Activated CD8-positive, alpha-beta T cell treated with anti-CD3 and anti-CD28 coated beads for 36 hours (primary cell): ENCODE measurements around the gene CPB2. TPM values are rescaled to one million over a fixed set of nuclear protein-coding genes. Genes with fewer than 3 reads are reported as not detected.

ENCODE experiments used
- ATAC-seq: fragments of 200-7000 bp; cut with Tn5 transposase; one replicate; pipeline ENCODE4 v1.10.0; 2021; ENCODE audit warnings: mild to moderate bottlenecking, moderate library complexity
- CTCF ChIA-PET: fragments of 350-600 bp; sonication (Branson Sonifier 250); formaldehyde crosslinking; loops from one replicate; lab custom pipeline; 2021; ENCODE audit warnings: antibody characterized with exemption; lab: Charles Lee
- POLR2A ChIA-PET: fragments of 350-600 bp; sonication (Branson Sonifier 250); formaldehyde crosslinking; loops from one replicate; lab custom pipeline; 2021; ENCODE audit warnings: antibody characterized with exemption; lab: Charles Lee
- DNase-seq: peaks from one replicate; pipeline ENCODE4 v3.0.0-alpha.2; 2020
- H3K27ac Mint-ChIP-seq: one replicate; pipeline ENCODE4 v1.8.0; 2021; ENCODE audit warnings: mild to moderate bottlenecking, mixed read lengths
- H3K27me3 Mint-ChIP-seq: one replicate; pipeline ENCODE4 v1.8.0; 2021; ENCODE audit warnings: mixed read lengths
- H3K36me3 Mint-ChIP-seq: one replicate; pipeline ENCODE4 v1.8.0; 2021; ENCODE audit warnings: low read depth, mixed read lengths
- H3K4me1 Mint-ChIP-seq: one replicate; pipeline ENCODE4 v1.8.0; 2021; ENCODE audit warnings: low read depth, mixed read lengths
- H3K4me3 Mint-ChIP-seq: one replicate; pipeline ENCODE4 v1.8.0; 2021; ENCODE audit warnings: mild to moderate bottlenecking, moderate library complexity, mixed read lengths
- H3K9me3 Mint-ChIP-seq: one replicate; pipeline ENCODE4 v1.8.0; 2021; ENCODE audit warnings: mixed read lengths
- intact Hi-C: fragments of 100-400 bp; cut with micrococcal nuclease; formaldehyde crosslinking; loops from one replicate; pipeline ENCODE4 v1.10.0; 2022
- total RNA-seq, 2 experiments: library from RNA; stranded (reverse); gene quantifications; one replicate each; pipeline ENCODE4 v1.2.3, GENCODE V29; 2021
- TF ChIP-seq, protein P1 (sequence below): fragments of 200-600 bp; IDR thresholded peaks from one replicate; pipeline ENCODE4 v1.8.0; 2022; ENCODE audit warnings: antibody characterized with exemption, mild to moderate bottlenecking

Gene CPB2
- total RNA-seq, 2 experiments from 2014 or later = not detected

DNA sequence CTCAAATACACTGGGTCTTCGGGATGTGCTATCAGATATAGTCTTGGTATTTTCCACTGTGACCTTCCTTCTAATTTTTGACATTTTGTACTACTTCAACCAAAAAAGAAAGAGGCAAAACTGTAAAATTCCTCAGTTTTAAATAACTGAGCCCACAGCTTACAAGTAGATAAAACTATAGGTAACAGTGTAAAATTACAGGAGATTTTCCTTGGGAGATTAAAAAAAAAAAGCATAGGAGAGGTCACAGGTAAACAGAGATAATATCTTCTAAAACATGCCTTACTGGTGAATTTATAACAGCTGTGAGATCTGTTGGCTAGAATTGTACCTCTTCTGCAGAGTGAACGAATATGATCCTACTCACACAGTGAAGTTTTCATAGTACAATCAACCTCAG lies 59.4 kb downstream of the CPB2 start:
- no peaks in the 10 kb centered on the region for H3K27me3 Mint-ChIP-seq
- intact Hi-C loops = no loop called here
- TF ChIP-seq, protein P1, sequence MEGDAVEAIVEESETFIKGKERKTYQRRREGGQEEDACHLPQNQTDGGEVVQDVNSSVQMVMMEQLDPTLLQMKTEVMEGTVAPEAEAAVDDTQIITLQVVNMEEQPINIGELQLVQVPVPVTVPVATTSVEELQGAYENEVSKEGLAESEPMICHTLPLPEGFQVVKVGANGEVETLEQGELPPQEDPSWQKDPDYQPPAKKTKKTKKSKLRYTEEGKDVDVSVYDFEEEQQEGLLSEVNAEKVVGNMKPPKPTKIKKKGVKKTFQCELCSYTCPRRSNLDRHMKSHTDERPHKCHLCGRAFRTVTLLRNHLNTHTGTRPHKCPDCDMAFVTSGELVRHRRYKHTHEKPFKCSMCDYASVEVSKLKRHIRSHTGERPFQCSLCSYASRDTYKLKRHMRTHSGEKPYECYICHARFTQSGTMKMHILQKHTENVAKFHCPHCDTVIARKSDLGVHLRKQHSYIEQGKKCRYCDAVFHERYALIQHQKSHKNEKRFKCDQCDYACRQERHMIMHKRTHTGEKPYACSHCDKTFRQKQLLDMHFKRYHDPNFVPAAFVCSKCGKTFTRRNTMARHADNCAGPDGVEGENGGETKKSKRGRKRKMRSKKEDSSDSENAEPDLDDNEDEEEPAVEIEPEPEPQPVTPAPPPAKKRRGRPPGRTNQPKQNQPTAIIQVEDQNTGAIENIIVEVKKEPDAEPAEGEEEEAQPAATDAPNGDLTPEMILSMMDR = no peak
- ChIA-PET POLR2A (interaction anchor here (0.8 kb wide), 1 partner anchor 56 kb away, joined by 4 read pairs; no protein-coding TSS in a partner anchor), CTCF (no interaction called here)
- H3K4me1 Mint-ChIP-seq = peaks cover 35% of the 10 kb centered on the region
- H3K27ac Mint-ChIP-seq = no peak overlapping the region
- no peaks in the 10 kb centered on the region for H3K9me3 Mint-ChIP-seq
- H3K4me3 Mint-ChIP-seq = no peak overlapping the region
- DNase-seq (no peak), ATAC-seq (no peak)
- H3K36me3 Mint-ChIP-seq = peaks cover 15% of the 10 kb centered on the region

DNA sequence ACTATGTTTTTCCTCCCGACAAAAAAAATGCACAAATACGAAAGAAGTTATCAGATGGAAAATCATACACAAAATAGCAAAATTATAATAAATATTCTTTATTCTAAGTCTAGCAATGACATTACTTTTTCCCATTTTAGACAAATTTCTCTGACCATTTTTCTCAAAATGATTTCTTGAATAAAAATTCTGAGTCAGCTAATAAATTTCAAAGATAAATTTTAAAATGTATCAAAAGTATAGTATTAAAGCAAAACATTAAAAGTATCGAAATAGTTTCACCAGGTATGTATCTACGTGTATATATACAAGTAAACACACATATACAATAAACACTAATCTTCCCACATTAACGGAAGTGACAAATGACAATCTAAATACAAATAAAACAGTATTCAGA lies 61.2 kb downstream of the CPB2 start:
- ChIA-PET POLR2A (no interaction called here), CTCF (no interaction called here)
- intact Hi-C loops = no loop called here

DNA sequence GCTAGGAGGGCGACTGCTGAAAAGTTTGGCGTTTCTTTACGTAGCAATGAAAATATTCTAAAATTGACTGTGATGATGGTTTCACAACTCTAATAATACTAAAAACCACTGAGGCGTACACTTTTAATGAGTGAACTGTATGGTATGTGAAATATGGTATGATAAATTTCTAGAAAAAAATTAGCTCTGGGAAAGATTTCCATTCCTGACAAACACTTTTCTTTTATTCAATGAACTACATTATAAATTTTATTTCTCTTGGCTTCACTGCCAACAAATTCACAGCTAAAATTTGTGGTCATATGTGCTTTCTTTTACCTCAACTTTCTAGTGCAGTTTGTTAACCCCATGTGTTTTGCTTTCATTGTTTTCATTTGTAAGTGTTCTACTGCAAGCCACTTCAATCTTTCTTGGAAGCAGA lies 63.4 kb downstream of the CPB2 start:
- H3K4me1 Mint-ChIP-seq = peaks cover 9% of the 10 kb centered on the region
- H3K27ac Mint-ChIP-seq = no peak overlapping the region
- ATAC-seq (no peak), DNase-seq (no peak)
- intact Hi-C loops = no loop called here
- H3K36me3 Mint-ChIP-seq = peaks cover 19% of the 10 kb centered on the region
- no peaks in the 10 kb centered on the region for H3K9me3 Mint-ChIP-seq
- POLR2A ChIA-PET = interaction anchor here (1.6 kb wide), 1 partner anchor 11 kb away, joined by 6 read pairs; the partner anchor contains the start of gene ZC3H13
- no peak overlapping the region for H3K4me3 Mint-ChIP-seq
- TF ChIP-seq, protein P1 = no peak
- no peaks in the 10 kb centered on the region for H3K27me3 Mint-ChIP-seq
- CTCF ChIA-PET = interaction anchor here (1.2 kb wide), 1 partner anchor 11 kb away, joined by 4 read pairs; the partner anchor contains the start of gene ZC3H13

More for the DNA sequence above, 61.2 kb downstream of the CPB2 start:
- Mint-ChIP-seq H3K36me3 (peaks cover 16% of the 10 kb centered on the region), H3K27me3 (no peaks in the 10 kb centered on the region), H3K4me3 (no peak overlapping the region), H3K9me3 (no peaks in the 10 kb centered on the region), H3K27ac (no peak overlapping the region), H3K4me1 (peaks cover 23% of the 10 kb centered on the region)
- TF ChIP-seq, protein P1 = no peak
- ATAC-seq (no peak), DNase-seq (no peak)

DNA sequence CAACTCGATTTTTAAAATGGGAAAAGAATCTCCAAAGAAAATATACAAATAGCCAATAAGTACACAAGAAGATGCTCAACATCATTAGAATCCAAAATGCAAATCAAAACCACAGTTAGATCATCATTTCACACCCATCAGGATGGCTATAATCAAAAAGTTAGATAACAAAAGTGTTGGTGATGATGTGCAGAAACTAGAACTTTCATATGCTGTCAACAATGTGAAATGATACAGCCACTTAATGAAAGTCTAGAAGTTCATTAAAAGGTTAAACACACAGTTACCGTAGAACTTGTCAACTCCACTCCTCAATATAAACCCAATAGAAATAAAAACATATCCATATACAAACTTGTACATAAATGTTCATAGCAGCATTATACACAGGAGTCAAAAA lies 64.1 kb downstream of the CPB2 start:
- Mint-ChIP-seq H3K9me3 (no peaks in the 10 kb centered on the region), H3K27me3 (no peaks in the 10 kb centered on the region), H3K27ac (no peak overlapping the region), H3K36me3 (peaks cover 25% of the 10 kb centered on the region), H3K4me1 (peaks cover 9% of the 10 kb centered on the region), H3K4me3 (no peak overlapping the region)
- ATAC-seq (no peak), DNase-seq (no peak)
- ChIA-PET POLR2A (no interaction called here), CTCF (no interaction called here)
- intact Hi-C loops = no loop called here
- TF ChIP-seq, protein P1 = no peak

DNA sequence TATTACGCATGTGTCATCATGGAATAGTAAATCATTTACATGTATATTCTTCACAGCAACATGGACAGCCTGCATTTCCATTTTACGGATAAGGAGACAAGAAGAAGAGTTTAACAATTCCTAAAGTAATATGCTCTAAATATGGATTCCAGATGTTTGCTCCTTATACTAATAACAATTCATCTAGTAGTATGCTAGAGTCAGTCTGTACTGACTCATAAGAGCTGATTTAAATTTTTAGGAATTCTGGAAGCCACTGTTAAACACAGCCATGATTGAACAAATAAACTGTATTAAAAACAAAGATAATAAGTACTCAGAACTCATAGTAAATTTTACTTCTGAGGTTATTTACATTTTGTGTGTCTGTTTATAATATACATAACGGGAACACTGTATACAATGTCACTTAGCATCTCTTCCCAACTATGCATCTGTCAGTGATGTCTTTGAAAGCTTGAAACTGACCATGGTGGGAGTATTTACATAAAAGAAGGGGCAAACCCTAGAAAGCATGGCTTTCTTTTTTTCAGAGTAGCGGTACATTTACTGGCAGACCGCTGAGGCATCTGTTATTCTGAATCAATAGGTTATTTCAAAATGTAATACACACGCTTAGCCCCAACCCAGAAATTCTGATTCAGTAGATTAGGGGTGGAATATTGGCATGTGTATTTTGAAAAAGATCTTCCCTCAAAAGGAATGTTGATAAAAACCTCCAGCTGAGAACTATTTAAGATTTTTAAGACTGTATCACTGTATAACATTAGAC lies 65.2 kb downstream of the CPB2 start:
- Mint-ChIP-seq H3K4me1 (peaks cover 2% of the 10 kb centered on the region), H3K4me3 (no peak overlapping the region), H3K36me3 (peaks cover 29% of the 10 kb centered on the region), H3K27ac (no peak overlapping the region), H3K27me3 (no peaks in the 10 kb centered on the region), H3K9me3 (no peaks in the 10 kb centered on the region)
- TF ChIP-seq, protein P1 = no peak
- no peak for DNase-seq
- ChIA-PET CTCF (no interaction called here), POLR2A (no interaction called here)
- intact Hi-C loops = no loop called here
- ATAC-seq = no peak
